A673 (cell line): ENCODE measurements around the gene PTGES2. TPM values are rescaled to one million over a fixed set of nuclear protein-coding genes. Genes with fewer than 3 reads are reported as not detected.

ENCODE experiments used
- BruUV-seq: library from RNA; stranded (reverse); fragments of 400-500 nt; replicated peaks from 2 replicates; lab custom pipeline; 2021; lab: Mats Ljungman, UMichigan
- CTCF ChIA-PET: fragments of 300-600 bp; sonication (Branson Sonifier 250); formaldehyde crosslinking; loops from one replicate; lab custom pipeline; 2022; ENCODE audit warnings: antibody characterized with exemption; lab: Charles Lee
- POLR2A ChIA-PET: fragments of 300-600 bp; sonication (Branson Sonifier 250); formaldehyde crosslinking; loops from one replicate; lab custom pipeline; 2022; ENCODE audit warnings: antibody characterized with exemption; ENCODE audit not compliant: low non-redundant PET; lab: Charles Lee
- DNase-seq: peaks from one replicate; pipeline ENCODE4 v3.0.0-alpha.2; 2015; ENCODE audit warnings: low spot score
- H3K27ac ChIP-seq: fragments of 200-600 bp; sonication (generic); 2 replicates; pipeline ENCODE4 v1.5.1; 2016; ENCODE audit warnings: mixed run types, low read depth, mild to moderate bottlenecking, mixed read lengths, antibody characterized with exemption, low read length; ENCODE audit not compliant: poor library complexity, severe bottlenecking
- H3K27me3 ChIP-seq: fragments of 200-600 bp; sonication (generic); replicated peaks from 2 replicates; pipeline ENCODE4 v1.6.1; 2017; ENCODE audit warnings: mixed run types, low read depth, mild to moderate bottlenecking, mixed read lengths, antibody characterized with exemption, low read length; ENCODE audit not compliant: insufficient read depth, poor library complexity
- H3K36me3 ChIP-seq: fragments of 200-600 bp; sonication (generic); 2 replicates; pipeline ENCODE4 v1.6.1; 2016; ENCODE audit warnings: mixed run types, mild to moderate bottlenecking, mixed read lengths, antibody characterized with exemption, low read length; ENCODE audit not compliant: insufficient read depth, poor library complexity, severe bottlenecking
- H3K4me1 ChIP-seq: fragments of 200-600 bp; sonication (generic); 2 replicates; pipeline ENCODE4 v1.6.1; 2017; ENCODE audit warnings: mixed run types, mild to moderate bottlenecking, mixed read lengths, antibody characterized with exemption, low read length; ENCODE audit not compliant: insufficient read depth, poor library complexity, severe bottlenecking
- H3K4me3 ChIP-seq: fragments of 200-600 bp; sonication (generic); 2 replicates; pipeline ENCODE4 v1.5.1; 2016; ENCODE audit warnings: low read depth, mixed run types, mild to moderate bottlenecking, mixed read lengths, low read length; ENCODE audit not compliant: poor library complexity, severe bottlenecking
- H3K9me3 ChIP-seq: fragments of 200-600 bp; sonication (generic); 2 replicates; pipeline ENCODE4 v1.6.1; 2016; ENCODE audit warnings: mixed run types, low read depth, mild to moderate bottlenecking, mixed read lengths, antibody characterized with exemption, low read length; ENCODE audit not compliant: poor library complexity, severe bottlenecking
- EZH2 ChIP-seq: fragments of 200-600 bp; sonication (generic); IDR thresholded peaks from 2 replicates; pipeline ENCODE4 v1.6.1; 2017; ENCODE audit warnings: borderline replicate concordance, low read depth, mild to moderate bottlenecking, mixed read lengths, antibody characterized with exemption, low read length; ENCODE audit not compliant: poor library complexity, severe bottlenecking
- intact Hi-C: fragments of 100-400 bp; cut with micrococcal nuclease; formaldehyde crosslinking; loops from one replicate; pipeline ENCODE4 v1.10.0; 2022; ENCODE audit not compliant: unreplicated experiment
- total RNA-seq: library from RNA; stranded (reverse); gene quantifications from 2 replicates; pipeline ENCODE4 v1.2.3, GENCODE V29; 2021
- TF ChIP-seq, protein P1 (sequence below): fragments of 300-800, 200-600 bp; sonication (generic); conservative IDR thresholded peaks from 2 replicates; pipeline ENCODE4 v1.5.1; 2017; ENCODE audit warnings: low read depth, mild to moderate bottlenecking, antibody characterized with exemption, low read length, moderate library complexity, mixed read lengths

The PTGES2 gene
- total RNA-seq, 1 experiment from 2014 or later = 122 TPM

DNA sequence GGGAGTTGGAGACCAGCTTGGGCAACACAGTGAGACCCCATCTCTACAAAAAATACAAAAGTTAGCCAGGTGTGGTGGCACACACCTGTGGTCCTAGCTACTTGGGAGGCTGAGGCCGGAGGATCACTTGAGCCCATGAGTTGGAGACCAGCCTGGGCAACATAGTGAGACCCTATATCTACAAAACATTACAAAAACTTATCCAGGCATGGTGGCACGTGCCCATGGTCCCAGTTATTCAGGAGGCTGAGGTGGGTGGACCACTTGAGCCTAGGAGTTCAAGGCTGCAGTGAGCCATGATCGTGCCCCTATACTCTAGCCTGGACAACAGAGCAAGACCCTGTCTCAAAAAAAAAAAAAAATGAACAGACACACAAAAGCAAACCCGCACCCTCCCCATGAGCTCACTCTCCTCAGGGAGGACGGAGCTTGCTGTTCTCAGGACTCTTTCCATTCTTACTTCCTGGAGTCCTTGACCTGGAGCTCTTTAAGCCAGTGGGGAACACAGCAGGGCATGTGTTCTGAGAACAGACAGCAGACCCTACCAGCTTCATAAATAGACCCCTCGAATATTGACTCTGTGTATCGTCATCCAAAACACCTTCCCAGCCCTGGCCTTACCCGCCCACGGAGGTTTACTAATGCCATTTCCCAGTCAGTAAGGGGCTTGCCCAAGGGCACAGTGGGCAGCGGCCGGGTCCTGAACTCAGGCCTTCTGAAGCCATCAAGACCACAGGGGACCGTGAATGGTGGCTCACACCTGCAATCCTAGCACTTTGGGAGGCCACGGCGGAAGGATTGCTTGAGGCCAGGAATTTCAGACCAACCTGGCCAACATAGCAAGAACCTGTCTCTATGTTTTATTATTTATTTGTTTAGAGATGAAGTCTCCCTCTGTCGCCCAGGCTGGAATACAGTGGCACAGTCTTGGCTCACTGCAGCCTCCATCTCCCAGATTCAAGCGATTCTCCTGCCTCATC lies 11.1 kb downstream of the PTGES2 start:
- no TSS peak for BruUV-seq
- H3K27me3 ChIP-seq = no peaks in the 10 kb centered on the region
- TF ChIP-seq EZH2 = no peak
- TF ChIP-seq, protein P1, sequence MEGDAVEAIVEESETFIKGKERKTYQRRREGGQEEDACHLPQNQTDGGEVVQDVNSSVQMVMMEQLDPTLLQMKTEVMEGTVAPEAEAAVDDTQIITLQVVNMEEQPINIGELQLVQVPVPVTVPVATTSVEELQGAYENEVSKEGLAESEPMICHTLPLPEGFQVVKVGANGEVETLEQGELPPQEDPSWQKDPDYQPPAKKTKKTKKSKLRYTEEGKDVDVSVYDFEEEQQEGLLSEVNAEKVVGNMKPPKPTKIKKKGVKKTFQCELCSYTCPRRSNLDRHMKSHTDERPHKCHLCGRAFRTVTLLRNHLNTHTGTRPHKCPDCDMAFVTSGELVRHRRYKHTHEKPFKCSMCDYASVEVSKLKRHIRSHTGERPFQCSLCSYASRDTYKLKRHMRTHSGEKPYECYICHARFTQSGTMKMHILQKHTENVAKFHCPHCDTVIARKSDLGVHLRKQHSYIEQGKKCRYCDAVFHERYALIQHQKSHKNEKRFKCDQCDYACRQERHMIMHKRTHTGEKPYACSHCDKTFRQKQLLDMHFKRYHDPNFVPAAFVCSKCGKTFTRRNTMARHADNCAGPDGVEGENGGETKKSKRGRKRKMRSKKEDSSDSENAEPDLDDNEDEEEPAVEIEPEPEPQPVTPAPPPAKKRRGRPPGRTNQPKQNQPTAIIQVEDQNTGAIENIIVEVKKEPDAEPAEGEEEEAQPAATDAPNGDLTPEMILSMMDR = no peak
- H3K9me3 ChIP-seq = no peaks in the 10 kb centered on the region
- ChIA-PET POLR2A (no interaction called here), CTCF (interaction anchor here (0.6 to 1.0 kb wide), 3 partner anchors 9 to 215 kb away, joined by 3 to 8 read pairs (median 4); no protein-coding TSS in a partner anchor)
- peaks cover 6% of the 10 kb centered on the region for H3K4me1 ChIP-seq
- intact Hi-C loops = loop anchor here (2.0 to 5.0 kb wide), 2 partner anchors 174 to 296 kb away; no protein-coding TSS in a partner anchor
- no peak for DNase-seq
- no peak overlapping the region for H3K27ac ChIP-seq
- H3K36me3 ChIP-seq = no peaks in the 10 kb centered on the region
- H3K4me3 ChIP-seq = no peak overlapping the region

DNA sequence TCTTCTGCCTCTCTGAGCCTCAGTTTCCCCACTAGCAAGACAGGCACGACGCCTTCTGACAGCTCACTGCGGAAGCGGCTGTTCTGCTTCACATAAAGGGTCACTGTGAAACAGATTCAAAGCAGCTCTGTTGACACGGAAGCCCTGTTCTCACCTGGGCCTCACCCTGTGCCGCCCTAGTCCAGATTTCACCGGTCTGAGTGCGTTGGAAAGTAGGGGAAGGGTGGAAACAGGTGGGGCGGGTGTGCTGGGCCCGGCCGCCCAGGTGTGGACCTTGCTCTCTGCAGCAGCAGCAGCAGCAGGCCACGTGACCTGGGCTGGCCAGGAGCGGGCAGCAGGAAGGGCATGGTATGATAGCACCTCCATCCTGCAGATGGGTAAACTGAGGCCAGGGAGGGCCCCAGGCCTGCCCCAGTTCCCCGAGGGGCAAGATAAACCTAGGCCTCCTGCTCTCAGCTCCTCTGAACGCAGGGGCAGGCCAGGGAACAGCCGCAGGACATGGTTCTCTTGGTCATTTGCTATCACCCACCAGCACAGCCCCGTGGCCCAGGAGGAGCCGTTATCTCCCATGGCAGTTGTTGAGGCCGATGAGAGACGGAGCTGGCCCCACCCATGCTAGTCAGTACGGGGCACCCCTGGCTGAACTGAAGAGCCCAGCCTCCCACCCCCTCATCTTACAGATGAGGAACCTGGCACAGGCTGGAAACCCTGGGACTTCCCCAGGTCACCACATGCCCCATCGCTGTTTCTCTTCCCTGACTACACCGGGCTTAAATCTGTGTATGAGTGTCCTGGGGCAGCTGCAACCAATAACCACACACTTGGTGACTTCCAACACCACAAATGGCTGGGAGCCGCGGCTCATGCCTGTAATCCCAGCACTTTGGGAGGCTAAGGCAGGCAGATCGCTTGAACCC lies 12.1 kb downstream of the PTGES2 start:
- DNase-seq = no peak
- CTCF ChIA-PET = interaction anchor here (1.0 kb wide), 1 partner anchor 8 kb away, joined by 4 read pairs; no protein-coding TSS in a partner anchor
- no peak overlapping the region for H3K4me3 ChIP-seq
- no peaks in the 10 kb centered on the region for H3K36me3 ChIP-seq
- no peaks in the 10 kb centered on the region for H3K27me3 ChIP-seq
- POLR2A ChIA-PET = no interaction called here
- TF ChIP-seq EZH2 = no peak
- TF ChIP-seq, protein P1 = no peak
- intact Hi-C loops = loop anchor here (2.0 to 5.0 kb wide), 2 partner anchors 173 to 297 kb away; no protein-coding TSS in a partner anchor
- no TSS peak for BruUV-seq
- H3K9me3 ChIP-seq = no peaks in the 10 kb centered on the region
- H3K27ac ChIP-seq = no peak overlapping the region
- H3K4me1 ChIP-seq = peaks cover 6% of the 10 kb centered on the region
